ENCODE results near the gene CCL1. TPM values are rescaled to one million over a fixed set of nuclear protein-coding genes. Genes with fewer than 3 reads are reported as not detected.

CCL1 gene, protein sequence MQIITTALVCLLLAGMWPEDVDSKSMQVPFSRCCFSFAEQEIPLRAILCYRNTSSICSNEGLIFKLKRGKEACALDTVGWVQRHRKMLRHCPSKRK
- not detected for total RNA-seq
- long read RNA-seq, result 0 reads

GRCh38 chr17:34363183-34363661, at the start of gene CCL1:
TSS of gene CCL1 (minus strand) at chr17:34363233. CDS start at chr17:34363161, 72 bp downstream.
- intact Hi-C loops (cut with DNase I, micrococcal nuclease), result loop anchor here in 1 of 2 donors (10.0 kb wide), 1 partner anchor 158 kb away; no protein-coding TSS in a partner anchor
- DNase-seq, result no peak

GRCh38 chr17:34412534-34412933, 49.5 kb upstream of the CCL1 start:
- no peak for ATAC-seq
- intact Hi-C loops (cut with DNase I, micrococcal nuclease), result no loop called here
- DNase-seq, result no peak

More at GRCh38 chr17:34363183-34363661, at the start of gene CCL1:
- no peak for ATAC-seq

GRCh38 chr17:34411646-34412421, 48.8 kb upstream of the CCL1 start:
- intact Hi-C loops (cut with DNase I, micrococcal nuclease), result no loop called here
- no peak for ATAC-seq
- DNase-seq, result no peak

DNA sequence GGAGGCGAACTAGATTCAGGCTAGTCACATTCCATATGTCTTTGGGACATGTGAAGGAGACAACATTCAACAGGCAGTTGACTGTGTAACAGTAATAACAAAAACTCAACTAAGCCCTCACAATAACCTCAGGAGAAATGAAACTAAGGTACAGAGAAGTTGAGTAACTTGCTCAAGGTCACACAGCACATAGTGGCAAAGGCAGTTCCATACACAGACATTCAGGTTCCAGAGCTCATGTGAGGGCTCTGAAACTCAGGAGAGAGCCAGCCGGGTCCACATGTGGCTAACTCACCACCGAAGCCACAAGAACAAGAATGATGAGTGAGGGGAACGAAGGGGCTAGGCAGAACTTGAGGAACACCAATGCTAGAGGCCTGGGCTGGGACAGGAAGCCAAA, 46.3 kb upstream of the CCL1 start:
- ATAC-seq (no peak), DNase-seq (no peak)
- intact Hi-C loops (cut with DNase I, micrococcal nuclease), result no loop called here

DNA sequence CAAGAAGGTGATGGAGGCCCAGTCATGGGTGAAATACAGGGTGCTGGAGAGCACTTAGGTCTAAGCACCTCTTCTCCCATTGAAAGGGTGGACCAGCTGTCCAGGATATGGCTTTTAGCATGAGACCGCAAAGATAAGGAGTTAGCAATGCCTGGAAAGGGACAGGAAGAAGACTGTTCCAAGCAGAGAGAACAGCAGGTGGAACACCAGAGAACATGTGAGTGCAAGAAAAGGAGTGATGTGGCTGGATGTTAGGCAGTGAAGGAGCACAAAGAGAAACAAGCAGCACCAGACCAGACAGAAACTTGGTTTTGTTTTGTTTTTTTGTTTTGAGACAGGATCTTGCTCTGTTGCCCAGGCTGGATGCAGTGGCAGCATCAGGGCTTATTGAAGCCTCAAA, 45.4 kb upstream of the CCL1 start:
- DNase-seq (no peak), ATAC-seq (no peak)
- intact Hi-C loops (cut with DNase I, micrococcal nuclease), result no loop called here

- DNase-seq (no peak), ATAC-seq (no peak)
- intact Hi-C loops (cut with DNase I, micrococcal nuclease), result no loop called here
These were observed 43.2 kb upstream of the CCL1 start for GRCh38 chr17:34406226-34406625.

DNA sequence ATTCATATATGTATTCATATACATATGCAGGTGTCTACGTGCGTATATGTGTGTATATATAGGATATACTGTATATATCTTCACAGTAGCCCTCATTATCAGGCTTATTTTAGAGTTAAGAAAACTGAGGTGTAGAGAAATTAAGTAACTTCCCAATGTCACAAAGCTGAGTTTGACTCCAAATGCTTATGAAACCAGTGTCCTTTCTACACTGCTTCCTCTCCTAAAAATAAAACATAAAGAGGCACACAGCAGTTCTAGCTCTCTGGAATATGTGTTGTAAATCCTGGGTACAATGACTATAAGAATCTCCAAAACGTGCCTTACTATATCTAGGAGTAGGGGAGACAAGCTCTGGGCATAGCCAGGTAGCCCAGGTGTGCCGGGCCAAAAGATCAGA, 40.0 kb upstream of the CCL1 start:
- no peak for ATAC-seq
- DNase-seq, result no peak

GRCh38 chr17:34401165-34401564, 38.1 kb upstream of the CCL1 start:
- no peak for ATAC-seq
- DNase-seq, result no peak
- intact Hi-C loops (cut with DNase I, micrococcal nuclease), result no loop called here

More for the DNA sequence above, 40.0 kb upstream of the CCL1 start:
- intact Hi-C loops (cut with DNase I, micrococcal nuclease), result no loop called here

DNA sequence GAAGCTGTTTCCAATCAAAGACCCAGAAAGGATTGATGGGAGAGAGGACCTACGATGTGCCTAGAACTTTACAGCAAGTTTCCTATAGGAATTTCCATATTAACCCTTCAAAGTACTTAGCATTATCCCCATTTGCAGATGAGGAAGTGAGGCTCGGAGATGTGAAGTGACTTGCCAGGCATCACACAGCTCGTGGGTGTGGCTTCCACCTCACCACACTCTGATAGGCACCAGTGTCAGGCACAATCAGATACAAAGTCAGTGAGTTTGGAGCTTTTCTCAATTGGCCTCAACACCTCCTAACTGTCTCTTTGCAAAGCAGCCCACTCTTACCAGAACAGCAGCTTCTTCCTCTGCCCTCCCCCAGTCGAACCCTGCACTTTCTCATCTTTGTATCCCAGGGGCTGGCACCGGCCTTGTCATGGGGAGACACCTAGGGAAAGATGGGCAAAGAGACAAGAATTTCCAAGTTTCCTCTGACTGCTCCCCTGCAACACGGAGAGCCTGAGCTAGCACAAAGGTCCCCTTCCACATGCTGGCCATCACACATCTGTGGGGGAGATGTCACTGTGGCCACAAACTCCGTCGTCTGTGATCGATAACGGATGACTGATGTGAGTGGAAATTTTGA, 37.4 kb upstream of the CCL1 start:
- ATAC-seq (no peak), DNase-seq (no peak)
- intact Hi-C loops (cut with DNase I, micrococcal nuclease), result no loop called here

DNA sequence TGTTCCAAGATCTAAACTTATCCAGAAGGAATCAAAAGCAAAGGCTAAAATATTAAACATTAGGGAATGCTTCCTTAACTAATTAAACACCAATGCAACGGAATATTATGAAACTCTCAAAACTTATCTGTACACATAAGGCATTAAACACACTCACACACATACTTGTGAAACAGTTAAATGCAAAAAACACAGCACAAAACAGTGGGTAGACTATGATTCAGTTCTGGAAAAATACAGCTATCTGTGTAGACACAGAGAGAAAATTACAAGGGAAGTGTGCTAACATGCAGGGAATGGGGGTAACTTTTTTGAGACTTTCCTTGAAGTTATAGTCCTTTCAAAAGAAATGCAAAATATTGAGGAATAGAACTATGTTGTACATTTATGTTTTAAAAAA, 36.7 kb upstream of the CCL1 start:
- DNase-seq (no peak), ATAC-seq (no peak)
- intact Hi-C loops (cut with DNase I, micrococcal nuclease), result no loop called here

GRCh38 chr17:34398990-34399389, 36.0 kb upstream of the CCL1 start:
- ATAC-seq (no peak), DNase-seq (no peak)
- intact Hi-C loops (cut with DNase I, micrococcal nuclease), result no loop called here

- no peak for DNase-seq
- intact Hi-C loops (cut with DNase I, micrococcal nuclease), result no loop called here
- no peak for ATAC-seq
These were observed 34.2 kb upstream of the CCL1 start for GRCh38 chr17:34397265-34397664.

DNA sequence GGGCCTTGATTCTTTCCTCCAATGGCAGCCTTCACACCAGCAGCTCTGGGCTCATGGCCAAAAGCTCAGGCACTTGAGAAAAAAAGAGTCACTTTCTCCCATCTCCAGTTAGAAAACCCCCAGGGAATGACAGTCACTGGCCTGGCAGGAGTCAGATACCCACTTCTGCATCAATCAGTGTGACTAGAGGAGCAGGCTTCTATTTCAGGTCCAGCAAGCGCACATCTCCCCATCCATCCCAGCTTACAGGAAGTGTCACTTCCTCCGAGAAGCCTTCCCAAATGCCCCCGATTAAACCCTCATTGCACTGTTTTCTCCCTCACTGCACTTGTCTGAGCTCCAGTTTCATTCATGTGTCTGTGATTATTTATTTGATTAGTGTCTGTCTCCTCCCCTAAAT, 30.4 kb upstream of the CCL1 start:
- DNase-seq (no peak), ATAC-seq (no peak)
- intact Hi-C loops (cut with DNase I, micrococcal nuclease), result no loop called here

GRCh38 chr17:34391241-34391640, 28.2 kb upstream of the CCL1 start:
- intact Hi-C loops (cut with DNase I, micrococcal nuclease), result no loop called here
- ATAC-seq, result no peak
- DNase-seq, result no peak

GRCh38 chr17:34390649-34391048, 27.6 kb upstream of the CCL1 start:
- DNase-seq (no peak), ATAC-seq (no peak)
- intact Hi-C loops (cut with DNase I, micrococcal nuclease), result no loop called here

DNA sequence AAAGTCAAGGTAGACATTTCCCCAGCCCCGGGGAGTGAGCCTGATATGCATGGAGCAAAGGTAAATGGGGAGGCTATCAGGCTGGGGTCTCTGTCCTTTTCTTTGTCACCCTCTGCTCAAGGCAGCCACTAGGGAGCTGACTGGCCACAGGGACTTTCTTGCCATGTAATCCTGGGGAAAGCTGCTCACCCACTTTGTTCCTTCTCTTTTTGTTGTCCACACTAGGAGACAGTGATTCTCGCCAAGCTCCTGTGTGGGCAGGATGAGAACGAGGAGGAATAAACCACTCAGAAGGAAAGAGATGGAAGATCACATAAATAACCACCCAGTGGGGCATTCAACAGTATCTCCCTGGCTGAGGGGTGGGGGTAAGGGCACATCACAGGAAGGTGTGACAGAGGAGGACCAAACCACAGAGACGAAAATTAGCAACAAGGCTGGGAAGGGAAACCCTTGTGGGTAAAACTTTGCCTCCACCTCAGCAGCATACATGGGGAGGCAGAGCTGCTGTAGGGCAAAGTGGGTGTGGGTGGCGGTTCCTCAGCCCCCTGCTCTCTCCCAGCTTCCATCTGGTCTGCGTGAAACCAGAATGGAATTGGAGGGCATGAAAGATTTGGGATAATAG, 26.2 kb upstream of the CCL1 start:
- intact Hi-C loops (cut with DNase I, micrococcal nuclease), result no loop called here
- DNase-seq, result no peak
- ATAC-seq, result no peak

DNA sequence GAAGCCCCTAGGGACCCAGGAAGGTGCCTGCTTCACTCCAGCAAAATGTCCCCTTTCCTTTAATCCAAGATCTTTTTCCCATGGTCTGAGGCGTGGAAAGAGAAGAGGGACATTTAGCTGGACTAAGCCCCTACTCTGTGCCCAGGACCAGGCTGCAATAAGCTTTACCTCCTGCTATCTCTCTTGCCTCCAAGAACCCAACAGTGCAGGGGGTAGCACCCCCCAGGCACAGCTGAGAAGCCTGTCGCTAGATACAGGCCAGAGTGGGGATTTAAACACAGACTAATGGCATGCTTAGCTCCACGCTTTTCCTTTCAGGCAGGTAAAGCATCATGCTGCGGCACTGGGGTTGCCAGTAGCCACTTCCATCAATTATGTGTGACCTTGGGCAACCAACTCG, 24.5 kb upstream of the CCL1 start:
- no peak for DNase-seq
- intact Hi-C loops (cut with DNase I, micrococcal nuclease), result no loop called here
- ATAC-seq, result no peak

GRCh38 chr17:34386697-34387550, 23.9 kb upstream of the CCL1 start:
- ATAC-seq, result no peak
- intact Hi-C loops (cut with DNase I, micrococcal nuclease), result no loop called here
- DNase-seq, result no peak

- intact Hi-C loops (cut with DNase I, micrococcal nuclease), result no loop called here
- ATAC-seq (no peak), DNase-seq (no peak)
These were observed 23.3 kb upstream of the CCL1 start for GRCh38 chr17:34386343-34386696.

Measured in left colon (tissue), 2 donors.